HepG2 (cell line): ENCODE results near the gene SORD. TPM values are rescaled to one million over a fixed set of nuclear protein-coding genes. Genes with fewer than 3 reads are reported as not detected.
"Not testable (repeated sequence)": the region's sequence is repeated elsewhere in the genome, so short reads cannot be mapped to it uniquely, and the experiment has no call there.

ENCODE experiments used
- ATAC-seq: fragments of 200-7000 bp; cut with Tn5 transposase; 3 replicates; pipeline ENCODE4 v1.9.1; 2020; ENCODE audit warnings: mild to moderate bottlenecking, moderate library complexity
- BruUV-seq: library from RNA; stranded (reverse); fragments of 400-500 nt; replicated peaks from 2 replicates; lab custom pipeline; 2021; lab: Mats Ljungman, UMichigan
- CTCF ChIA-PET: fragments of 300-600 bp; formaldehyde crosslinking; extraction: SDS; loops from one replicate; lab custom pipeline; 2021; ENCODE audit warnings: low total read pairs, inconsistent platforms, low intra/inter-chr PET ratio; lab: Yijun Ruan, JAX
- POLR2A ChIA-PET: fragments of 350-600 bp; sonication (Branson Sonifier 250); formaldehyde crosslinking; loops from one replicate; lab custom pipeline; 2020; ENCODE audit warnings: antibody characterized with exemption, inconsistent platforms; lab: Yijun Ruan, JAX
- DNase-seq: peaks from one replicate; pipeline ENCODE4 v3.0.0-alpha.2; 2015; ENCODE audit warnings: low spot score
- FAIRE-seq: peaks from 3 replicates; lab custom pipeline; 2011; peaks lifted over from hg19 to GRCh38; lab: Jason Lieb, UNC
- H2AFZ ChIP-seq: one replicate; pipeline ENCODE4 v1.6.1; 2011; ENCODE audit warnings: low read length, inconsistent platforms
- H3K27ac ChIP-seq: fragments of 300-600 bp; 3 replicates; pipeline ENCODE4 v1.8.0; 2011; ENCODE audit warnings: mixed run types, mild to moderate bottlenecking, mixed read lengths, low read length, inconsistent platforms; ENCODE audit not compliant: insufficient read depth; ENCODE audit errors: extremely low read length
- H3K27me3 ChIP-seq, 2 experiments: fragments of 200-600 bp in 1 of 2; 2 replicates in 1 of 2; 3 replicates in 1 of 2; pipeline versions ENCODE4 v1.6.0 to v1.8.0; 2011; ENCODE audit warnings: low read length in 2 of 2, mild to moderate bottlenecking in 2 of 2, moderate library complexity in 2 of 2, inconsistent platforms in 1 of 2; ENCODE audit not compliant: insufficient read depth in 2 of 2, control insufficient read depth in 1 of 2
- H3K36me3 ChIP-seq, 2 experiments: fragments of 200-600 bp in 1 of 2; replicated peaks in 1 of 2; 2 replicates in 1 of 2; 3 replicates in 1 of 2; pipeline versions ENCODE4 v1.5.1 to v1.8.0; 2011; ENCODE audit warnings: low read length in 2 of 2, inconsistent platforms in 1 of 2; ENCODE audit not compliant: insufficient read depth in 2 of 2, control insufficient read depth in 1 of 2
- H3K4me1 ChIP-seq: 2 replicates; pipeline ENCODE4 v1.5.1; 2012; ENCODE audit warnings: low read length, inconsistent platforms; ENCODE audit not compliant: insufficient read depth
- H3K4me2 ChIP-seq: 2 replicates; pipeline ENCODE4 v1.6.0; 2011; ENCODE audit warnings: low read depth, low read length, inconsistent platforms
- H3K4me3 ChIP-seq, 3 experiments: fragments of 200-600 bp in 1 of 3; sonication (generic), shearing (Covaris generic) in 1 of 3; replicated peaks in 1 of 3; 2 replicates each; pipeline ENCODE4 v1.5.1; 2011 to 2016; ENCODE audit warnings: low read length in 3 of 3, inconsistent platforms in 2 of 3, low read depth in 2 of 3, mild to moderate bottlenecking in 2 of 3, control low read depth in 1 of 3, mixed read lengths in 1 of 3; ENCODE audit not compliant: insufficient read depth in 1 of 3
- H3K79me2 ChIP-seq: one replicate; pipeline ENCODE4 v1.6.1; 2011; ENCODE audit warnings: low read length, inconsistent platforms; ENCODE audit not compliant: insufficient read depth
- H3K9ac ChIP-seq: 2 replicates; pipeline ENCODE4 v1.6.0; 2011; ENCODE audit warnings: mild to moderate bottlenecking, low read depth, low read length, inconsistent platforms; ENCODE audit not compliant: insufficient read depth
- H3K9me3 ChIP-seq: 2 replicates; pipeline ENCODE4 v1.5.1; 2012; ENCODE audit warnings: mild to moderate bottlenecking, low read length
- H4K20me1 ChIP-seq: 2 replicates; pipeline ENCODE4 v1.6.0; 2011; ENCODE audit warnings: inconsistent platforms, mild to moderate bottlenecking, low read length, moderate library complexity; ENCODE audit not compliant: insufficient read depth
- NR3C1 ChIP-seq: sonication (generic); formaldehyde crosslinking; IDR thresholded peaks from 2 replicates; pipeline ENCODE4 v1.4.0; 2020; ENCODE audit warnings: missing genetic modification reagents
- ZUFSP ChIP-seq: sonication (generic); formaldehyde crosslinking; IDR thresholded peaks from 2 replicates; pipeline ENCODE4 v1.9.0; 2021; ENCODE audit warnings: missing genetic modification reagents, mild to moderate bottlenecking, borderline replicate concordance
- WGBS: methylation state at CpG from one replicate; pipeline ENCODE4 v1.1.6; 2017; ENCODE audit warnings: low lambda C conversion rate; 5-methylcytosine and 5-hydroxymethylcytosine counted together
- in situ Hi-C: cut with HindIII; loops from 2 replicates; pipeline ENCODE4 v1.10.0; 2017; ENCODE audit warnings: low pct_unique_long_range_greater_than_20kb; ENCODE audit not compliant: extremely low pct_ligation_motif_present
- intact Hi-C: fragments of 100-400 bp; cut with micrococcal nuclease; formaldehyde crosslinking; loops from one replicate; pipeline ENCODE4 v1.10.0; 2022; ENCODE audit not compliant: unreplicated experiment
- polyA plus RNA-seq, 8 experiments: library from polyadenylated mRNA; depleted of rRNA in 3 of 8; stranded (reverse) in 7 of 8; unstranded in 1 of 8; fragments of >200 nt; fragmentation: Illumina TruSeq in 4 of 8; extraction: Trizol in 4 of 8; gene quantifications; 2 replicates each; pipeline versions ENCODE4 v1.2.1 to v1.2.3, GENCODE V29; 2011 to 2016; ENCODE audit warnings: low read depth in 4 of 8, missing spikeins in 1 of 8, mixed read lengths in 1 of 8; ENCODE audit not compliant: insufficient read depth in 1 of 8
- total RNA-seq, 5 experiments: library from RNA; depleted of rRNA; stranded (reverse); fragments of >200 nt; fragmentation: Illumina TruSeq; extraction: Trizol; gene quantifications; 2 replicates each; pipeline ENCODE4 v1.2.3, GENCODE V29; 2016; ENCODE audit warnings: low read depth in 1 of 5

Gene SORD
- total and polyA plus RNA-seq, 2 of the 13 experiments (the other 11 are each of a cell fraction or from before 2014, with no cell fraction given): 59.1 to 95.3 TPM

- TF ChIP-seq ZUFSP (CRISPR knock-in tag) (no peak), NR3C1 (no peak)
These were observed at the start of gene SORD (continued) for GRCh38 chr15:45022871-45023658.

GRCh38 chr15:44976183-44976582, 46.8 kb upstream of the SORD start:
- H3K9ac ChIP-seq, DNase-seq, H4K20me1 ChIP-seq, H3K27me3 ChIP-seq, ATAC-seq, H3K4me3 ChIP-seq, H3K9me3 ChIP-seq, H3K36me3 ChIP-seq, POLR2A ChIA-PET, CTCF ChIA-PET, intact Hi-C loops, H3K79me2 ChIP-seq, H3K27ac ChIP-seq, BruUV-seq, in situ Hi-C loops, H2AFZ ChIP-seq, H3K4me2 ChIP-seq: not testable (repeated sequence)
- peak; percentile 15 for FAIRE-seq
- H3K4me1 ChIP-seq: peaks cover 34% of the 10 kb centered on the region
- WGBS: 79% methylated on average over 3 of the region's 3 CpGs

- H3K9ac ChIP-seq, in situ Hi-C loops, H3K27ac ChIP-seq, CTCF ChIA-PET, H3K79me2 ChIP-seq, intact Hi-C loops, H2AFZ ChIP-seq, H3K4me2 ChIP-seq, DNase-seq, H3K9me3 ChIP-seq, H3K36me3 ChIP-seq, H4K20me1 ChIP-seq, H3K4me3 ChIP-seq, ATAC-seq, BruUV-seq, FAIRE-seq, H3K27me3 ChIP-seq: not testable (repeated sequence)
- POLR2A ChIA-PET: interaction anchor here (1.6 kb wide), 1 partner anchor 45 kb away, joined by 7 read pairs; the partner anchor contains the start of gene SORD
- 23% methylated on average over 2 of the region's 2 CpGs for WGBS
- peaks cover 43% of the 10 kb centered on the region for H3K4me1 ChIP-seq
These were observed 45.2 kb upstream of the SORD start for GRCh38 chr15:44977781-44978180.
